GM19023 (cell line): ENCODE measurements around the gene GPR156.

Source experiments
- ATAC-seq: cut with Tn5 transposase; IDR thresholded peaks from one replicate; pipeline ENCODE4 v1.9.1; 2021; ENCODE audit warnings: mild to moderate bottlenecking, moderate library complexity; ENCODE audit not compliant: unreplicated experiment

GPR156 gene

GRCh38 chr3:120198305-120198878, 86.6 kb downstream of the GPR156 start:
- no peak for ATAC-seq

- ATAC-seq: no peak
These were observed 88.2 kb downstream of the GPR156 start for GRCh38 chr3:120196812-120197211.

GRCh38 chr3:120196333-120196732, 88.7 kb downstream of the GPR156 start:
- ATAC-seq: no peak

- ATAC-seq: no peak
These were observed 91.5 kb downstream of the GPR156 start for GRCh38 chr3:120193554-120193953.

- no peak for ATAC-seq
These were observed 92.4 kb downstream of the GPR156 start for GRCh38 chr3:120192579-120192978.

- ATAC-seq: no peak
These were observed 92.9 kb downstream of the GPR156 start for GRCh38 chr3:120192159-120192558.

GRCh38 chr3:120182613-120183511, 102.2 kb downstream of the GPR156 start:
- ATAC-seq: no peak

- no peak for ATAC-seq
These were observed 103.4 kb downstream of the GPR156 start for GRCh38 chr3:120181632-120182031.

- ATAC-seq: no peak
These were observed 104.2 kb downstream of the GPR156 start for GRCh38 chr3:120180731-120181412.

- no peak for ATAC-seq
These were observed 107.2 kb downstream of the GPR156 start for GRCh38 chr3:120177707-120178306.

- no peak for ATAC-seq
These were observed 107.9 kb downstream of the GPR156 start for GRCh38 chr3:120177151-120177550.

GRCh38 chr3:120174811-120175539, 110.0 kb downstream of the GPR156 start:
- no peak for ATAC-seq

GRCh38 chr3:120173056-120173675, 111.9 kb downstream of the GPR156 start:
- ATAC-seq: no peak

- no peak for ATAC-seq
These were observed 113.0 kb downstream of the GPR156 start for GRCh38 chr3:120172070-120172469.

- ATAC-seq: no peak
These were observed 113.7 kb downstream of the GPR156 start for GRCh38 chr3:120171134-120171873.

GRCh38 chr3:120170223-120170622, 114.8 kb downstream of the GPR156 start:
- ATAC-seq: no peak

- ATAC-seq: no peak
These were observed 115.6 kb downstream of the GPR156 start for GRCh38 chr3:120169407-120169806.

- ATAC-seq: no peak
These were observed 116.4 kb downstream of the GPR156 start for GRCh38 chr3:120168611-120169010.

- no peak for ATAC-seq
These were observed 117.0 kb downstream of the GPR156 start for GRCh38 chr3:120168038-120168437.

GRCh38 chr3:120167488-120167887, 117.5 kb downstream of the GPR156 start:
- no peak for ATAC-seq
